ENCODE measurements around the gene ABCG1. TPM values are rescaled to one million over a fixed set of nuclear protein-coding genes. Genes with fewer than 3 reads are reported as not detected.
A peak's percentile ranks its signal among the peaks of the same experiment; 100 is the strongest.
"Not testable (repeated sequence)": the region's sequence is repeated elsewhere in the genome, so short reads cannot be mapped to it uniquely, and the experiment has no call there.

The ABCG1 gene
- 10 to 100 TPM in 1 of 2 experiments, 1 to 10 TPM in 1; 6.7 to 13.2 TPM for total RNA-seq

DNA sequence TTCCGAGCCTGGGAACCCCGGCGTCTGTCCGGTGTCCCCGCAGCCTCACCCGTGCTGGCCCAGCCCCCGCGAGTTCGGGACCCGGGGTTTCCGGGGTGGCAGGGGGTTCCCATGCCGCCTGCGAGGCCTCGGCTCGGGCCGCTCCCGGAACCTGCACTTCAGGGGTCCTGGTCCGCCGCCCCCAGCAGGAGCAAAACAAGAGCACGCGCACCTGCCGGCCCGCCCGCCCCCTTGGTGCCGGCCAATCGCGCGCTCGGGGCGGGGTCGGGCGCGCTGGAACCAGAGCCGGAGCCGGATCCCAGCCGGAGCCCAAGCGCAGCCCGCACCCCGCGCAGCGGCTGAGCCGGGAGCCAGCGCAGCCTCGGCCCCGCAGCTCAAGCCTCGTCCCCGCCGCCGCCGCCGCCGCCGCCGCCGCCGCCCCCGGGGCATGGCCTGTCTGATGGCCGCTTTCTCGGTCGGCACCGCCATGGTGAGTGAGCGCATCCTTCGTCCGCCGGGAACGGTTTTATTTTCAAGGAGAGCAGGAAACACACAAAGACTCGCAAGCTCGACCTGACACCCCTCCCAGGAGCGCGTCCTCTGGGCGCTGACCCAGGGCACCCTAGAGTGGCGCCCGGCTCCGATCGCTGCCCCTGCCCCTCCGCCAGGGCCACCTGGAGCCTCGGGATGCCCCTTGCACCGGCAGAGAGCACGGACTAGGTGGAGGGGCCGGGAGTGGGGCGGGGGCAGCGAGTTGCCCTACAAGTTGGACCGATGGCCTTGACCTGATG, at the start of gene ABCG1:
ABCG1 (plus strand) TSS at position 305 of the 770 bp plus-strand sequence; CDS start at position 428, 123 bp downstream.
- H3K4me1 Mint-ChIP-seq: peaks cover 9% of the 10 kb centered on the region
- CTCF ChIA-PET: interaction anchor here (1.0 to 3.2 kb wide), 11 partner anchors 10 to 74 kb away, joined by 3 to 29 read pairs (median 14); no protein-coding TSS in a partner anchor
- DNase-seq (no peak), ATAC-seq (peak; percentile 60)
- H3K27ac Mint-ChIP-seq: peak within 1 kb of the TSS; percentile 89
- peaks cover 2% of the 10 kb centered on the region for H3K36me3 Mint-ChIP-seq
- no peaks in the 10 kb centered on the region for H3K9me3 Mint-ChIP-seq (ENCODE audit: low read depth)
- peak within 1 kb of the TSS; percentile 80 for H3K4me3 Mint-ChIP-seq
- no peaks in the 10 kb centered on the region for H3K27me3 Mint-ChIP-seq

DNA sequence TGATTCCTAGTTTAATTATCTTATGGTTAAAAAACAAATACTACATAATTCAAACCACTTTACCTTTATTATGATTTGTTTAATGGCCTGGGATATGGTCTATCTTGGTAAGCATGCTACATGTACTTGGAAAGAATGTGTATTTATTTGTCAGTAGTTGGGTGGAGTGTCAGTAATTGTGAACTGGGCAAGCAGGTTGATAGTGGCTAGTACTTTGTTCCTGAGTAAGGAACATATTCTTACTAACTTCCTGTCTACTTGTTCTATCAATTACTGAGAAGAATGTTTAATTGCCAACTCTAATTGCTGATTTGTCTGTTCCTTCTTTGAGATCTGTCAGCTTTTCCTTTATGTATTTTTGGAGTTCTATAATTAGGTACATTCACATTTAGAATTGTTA, 49.2 kb upstream of the ABCG1 start:
- Mint-ChIP-seq H3K4me3 (no peak overlapping the region), H3K27me3 (peaks cover 6% of the 10 kb centered on the region), H3K27ac (no peak overlapping the region), H3K36me3 (no peaks in the 10 kb centered on the region), H3K9me3 (ENCODE audit: low read depth) (no peaks in the 10 kb centered on the region), H3K4me1 (peaks cover under 1% of the 10 kb centered on the region)
- CTCF ChIA-PET: interaction anchor here (0.7 to 1.7 kb wide), 2 partner anchors 50 to 90 kb away, joined by 3 to 7 read pairs; no protein-coding TSS in a partner anchor
- ATAC-seq (no peak), DNase-seq (no peak)

GRCh38 chr21:42171091-42172053, 47.6 kb upstream of the ABCG1 start:
- Mint-ChIP-seq H3K27me3 (peaks cover 18% of the 10 kb centered on the region), H3K9me3 (ENCODE audit: low read depth) (no peaks in the 10 kb centered on the region), H3K36me3 (no peaks in the 10 kb centered on the region), H3K4me1 (no peaks in the 10 kb centered on the region), H3K4me3 (no peak overlapping the region), H3K27ac (no peak overlapping the region)
- CTCF ChIA-PET: interaction anchor here (1.3 to 1.6 kb wide), 3 partner anchors 21 to 139 kb away, joined by 3 to 4 read pairs (median 4); no protein-coding TSS in a partner anchor
- ATAC-seq: no peak
- peak; percentile 18 for DNase-seq

GRCh38 chr21:42172596-42173483, 46.1 kb upstream of the ABCG1 start:
- Mint-ChIP-seq H3K36me3 (no peaks in the 10 kb centered on the region), H3K27me3 (peaks cover 25% of the 10 kb centered on the region), H3K4me3 (no peak overlapping the region), H3K4me1 (no peaks in the 10 kb centered on the region), H3K27ac (no peak overlapping the region), H3K9me3 (ENCODE audit: low read depth) (no peaks in the 10 kb centered on the region)
- CTCF ChIA-PET: interaction anchor here (1.3 to 1.6 kb wide), 2 partner anchors 86 to 138 kb away, joined by 3 to 4 read pairs; no protein-coding TSS in a partner anchor
- no peak for ATAC-seq
- peak; percentile 37 for DNase-seq

DNA sequence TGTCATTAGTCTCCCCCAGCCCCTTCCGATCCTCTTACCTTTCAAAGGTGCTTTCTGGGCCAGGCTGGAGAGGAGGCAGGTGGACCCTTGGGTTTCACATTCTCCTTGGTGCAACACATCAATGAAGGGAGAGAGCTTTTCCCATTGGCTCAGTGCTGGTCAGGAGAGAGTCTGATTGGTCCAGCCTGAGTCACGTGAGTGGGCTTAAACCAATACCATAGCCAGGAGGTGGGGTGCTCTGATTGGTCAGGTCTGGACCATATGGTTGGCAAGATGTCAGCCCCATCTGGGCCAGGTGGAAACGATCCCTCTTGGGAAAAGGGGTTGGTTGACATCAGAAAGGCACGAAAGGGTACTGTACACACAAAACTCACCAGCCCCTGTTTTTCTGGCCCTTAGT, 44.8 kb upstream of the ABCG1 start:
- no peak overlapping the region for H3K4me3 Mint-ChIP-seq
- H3K27ac Mint-ChIP-seq: no peak overlapping the region
- DNase-seq (peak; percentile 34), ATAC-seq (no peak)
- CTCF ChIA-PET: no interaction called here
- no peaks in the 10 kb centered on the region for H3K9me3 Mint-ChIP-seq (ENCODE audit: low read depth)
- H3K4me1 Mint-ChIP-seq: no peaks in the 10 kb centered on the region
- no peaks in the 10 kb centered on the region for H3K36me3 Mint-ChIP-seq
- H3K27me3 Mint-ChIP-seq: peaks cover 33% of the 10 kb centered on the region

DNA sequence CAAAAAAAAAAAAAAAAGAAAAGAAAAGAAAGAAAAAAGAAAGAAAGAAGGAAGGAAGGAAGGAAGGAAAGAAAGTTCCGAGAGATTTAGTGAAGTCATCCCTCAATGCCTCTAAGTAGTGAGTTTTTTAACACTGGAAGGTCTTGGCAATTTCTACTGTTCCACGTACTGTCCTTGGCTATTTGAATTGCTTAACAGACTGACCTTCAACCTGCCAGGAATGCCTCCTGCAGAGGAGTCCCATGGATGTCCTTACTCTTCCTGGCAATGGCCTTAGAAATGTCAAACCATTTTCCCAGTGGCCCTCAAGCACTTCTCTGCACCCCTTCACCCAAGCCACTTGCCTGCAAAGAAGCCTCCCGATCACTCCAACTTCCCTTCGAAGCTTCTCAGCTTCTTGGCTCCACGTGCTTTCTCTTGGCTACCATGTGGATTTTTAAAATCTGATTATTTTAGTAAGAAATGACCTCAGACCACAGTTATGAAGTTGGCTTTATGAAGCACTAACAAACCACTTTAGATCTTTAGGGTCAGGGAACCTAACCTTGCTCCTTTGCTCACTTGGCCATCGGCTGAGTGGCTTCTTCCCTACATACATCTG, 43.7 kb upstream of the ABCG1 start:
- no peaks in the 10 kb centered on the region for H3K9me3 Mint-ChIP-seq (ENCODE audit: low read depth)
- H3K27me3 Mint-ChIP-seq: peaks cover 35% of the 10 kb centered on the region
- no peak overlapping the region for H3K27ac Mint-ChIP-seq
- DNase-seq (peak; percentile 29), ATAC-seq (no peak)
- CTCF ChIA-PET: no interaction called here
- H3K4me3 Mint-ChIP-seq: no peak overlapping the region
- no peaks in the 10 kb centered on the region for H3K36me3 Mint-ChIP-seq
- no peaks in the 10 kb centered on the region for H3K4me1 Mint-ChIP-seq

GRCh38 chr21:42176859-42177258, 42.1 kb upstream of the ABCG1 start:
- H3K4me3 Mint-ChIP-seq: no peak overlapping the region
- peaks cover 48% of the 10 kb centered on the region for H3K27me3 Mint-ChIP-seq
- H3K36me3 Mint-ChIP-seq: no peaks in the 10 kb centered on the region
- H3K9me3 Mint-ChIP-seq (ENCODE audit: low read depth): no peaks in the 10 kb centered on the region
- no peak for DNase-seq
- CTCF ChIA-PET: interaction anchor here (0.8 to 1.0 kb wide), 2 partner anchors 13 to 82 kb away, joined by 3 to 4 read pairs; no protein-coding TSS in a partner anchor
- H3K27ac Mint-ChIP-seq: no peak overlapping the region
- ATAC-seq: no peak
- no peaks in the 10 kb centered on the region for H3K4me1 Mint-ChIP-seq

GRCh38 chr21:42179316-42179715, 39.6 kb upstream of the ABCG1 start:
- no peaks in the 10 kb centered on the region for H3K36me3 Mint-ChIP-seq
- H3K4me1 Mint-ChIP-seq: no peaks in the 10 kb centered on the region
- H3K27ac Mint-ChIP-seq: no peak overlapping the region
- H3K9me3 Mint-ChIP-seq (ENCODE audit: low read depth): no peaks in the 10 kb centered on the region
- no peak overlapping the region for H3K4me3 Mint-ChIP-seq
- ATAC-seq (no peak), DNase-seq (no peak)
- CTCF ChIA-PET: no interaction called here
- peaks cover 50% of the 10 kb centered on the region for H3K27me3 Mint-ChIP-seq

- H3K36me3 Mint-ChIP-seq; CTCF ChIA-PET; DNase-seq; H3K27ac Mint-ChIP-seq; ATAC-seq; H3K9me3 Mint-ChIP-seq (ENCODE audit: low read depth); H3K4me1 Mint-ChIP-seq; H3K4me3 Mint-ChIP-seq: not testable (repeated sequence)
- peaks cover 50% of the 10 kb centered on the region for H3K27me3 Mint-ChIP-seq
Observed at GRCh38 chr21:42180001-42180400, 38.9 kb upstream of the ABCG1 start.

DNA sequence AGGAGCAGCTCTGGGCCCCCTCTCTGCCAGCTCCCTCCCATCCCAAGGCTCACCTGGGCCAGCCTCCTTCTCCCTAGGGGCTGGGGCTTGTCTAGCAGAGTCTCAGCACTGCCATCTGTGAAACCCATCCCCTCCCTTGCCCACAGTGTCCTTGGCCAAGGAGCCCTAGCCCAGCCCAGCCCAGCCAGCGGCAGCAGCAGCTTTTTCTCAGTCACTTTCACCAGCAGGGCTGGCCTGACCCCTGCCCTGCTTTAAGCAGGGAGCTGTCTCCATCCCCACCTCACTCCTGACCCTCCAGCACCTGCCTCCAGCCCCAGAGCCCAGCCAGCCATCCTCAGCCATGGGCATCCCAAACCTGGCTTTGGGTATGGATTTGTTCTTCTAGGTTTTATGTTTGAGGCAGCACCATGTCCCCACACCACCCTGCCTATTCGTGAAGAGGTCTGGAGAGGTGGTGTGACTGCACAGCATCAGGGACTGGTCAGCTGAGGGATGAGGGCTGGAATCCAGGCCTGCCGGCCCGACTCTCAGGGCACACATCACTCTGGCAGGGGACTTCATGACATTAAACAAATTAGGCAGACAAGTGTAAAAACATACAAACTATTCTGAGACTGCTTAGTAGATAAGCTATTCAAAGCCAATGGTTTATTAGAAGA, 36.1 kb upstream of the ABCG1 start:
- no peak for ATAC-seq
- Mint-ChIP-seq H3K4me1 (peaks cover 21% of the 10 kb centered on the region), H3K9me3 (ENCODE audit: low read depth) (peaks cover 13% of the 10 kb centered on the region), H3K4me3 (no peak overlapping the region), H3K27me3 (peaks cover 31% of the 10 kb centered on the region), H3K27ac (no peak overlapping the region), H3K36me3 (peaks cover 13% of the 10 kb centered on the region)
- CTCF ChIA-PET: interaction anchor here (1.1 to 1.6 kb wide), 2 partner anchors 14 to 76 kb away, joined by 4 to 7 read pairs; no protein-coding TSS in a partner anchor
- DNase-seq: no peak

- Mint-ChIP-seq H3K4me3 (no peak overlapping the region), H3K36me3 (peaks cover 13% of the 10 kb centered on the region), H3K9me3 (ENCODE audit: low read depth) (peaks cover 13% of the 10 kb centered on the region), H3K4me1 (peaks cover 28% of the 10 kb centered on the region), H3K27ac (no peak overlapping the region), H3K27me3 (peaks cover 27% of the 10 kb centered on the region)
- DNase-seq (no peak), ATAC-seq (no peak)
- CTCF ChIA-PET: interaction anchor here (1.1 to 1.4 kb wide), 3 partner anchors 15 to 75 kb away, joined by 3 to 6 read pairs (median 4); no protein-coding TSS in a partner anchor
Observed at GRCh38 chr21:42183374-42184266, 35.3 kb upstream of the ABCG1 start.
